Mesenchymal stem cell (in vitro differentiated cells and primary cell): ENCODE measurements around the gene HOXB3.

ENCODE experiments used
- DNase-seq: peaks from one replicate; pipeline ENCODE4 v3.0.0-alpha.2; 2013
- H2AFZ ChIP-seq: one replicate; pipeline ENCODE4 v1.6.1; 2013; ENCODE audit warnings: low read depth, mild to moderate bottlenecking, control low read depth, inconsistent platforms, low read length, moderate library complexity
- H2AK5ac ChIP-seq: 2 replicates; pipeline ENCODE4 v1.6.1; 2013; ENCODE audit warnings: low read length, moderate library complexity, mild to moderate bottlenecking, inconsistent platforms; ENCODE audit not compliant: severe bottlenecking
- H2BK120ac ChIP-seq: one replicate; pipeline ENCODE4 v1.6.1; 2013; ENCODE audit warnings: low read depth, mild to moderate bottlenecking, inconsistent platforms, low read length, moderate library complexity
- H2BK12ac ChIP-seq, 2 experiments: one replicate each; pipeline ENCODE4 v1.6.1; 2013; ENCODE audit warnings: inconsistent platforms in 2 of 2, low read length in 2 of 2, mild to moderate bottlenecking in 2 of 2, moderate library complexity in 2 of 2, control low read depth in 1 of 2
- H2BK15ac ChIP-seq: one replicate; pipeline ENCODE4 v1.6.1; 2013; ENCODE audit warnings: mild to moderate bottlenecking, low read depth, inconsistent platforms; ENCODE audit not compliant: poor library complexity, severe bottlenecking
- H2BK5ac ChIP-seq: 2 replicates; pipeline ENCODE4 v1.6.1; 2013; ENCODE audit warnings: low read depth, mild to moderate bottlenecking, low read length, control low read depth, inconsistent platforms; ENCODE audit not compliant: poor library complexity, severe bottlenecking
- H3K14ac ChIP-seq, 2 experiments: one replicate each; pipeline ENCODE4 v1.6.1; 2013; ENCODE audit warnings: inconsistent platforms in 2 of 2, low read length in 2 of 2, control low read depth in 1 of 2, mild to moderate bottlenecking in 1 of 2, moderate library complexity in 1 of 2
- H3K18ac ChIP-seq, 2 experiments: one replicate each; pipeline ENCODE4 v1.6.1; 2013; ENCODE audit warnings: inconsistent platforms in 2 of 2, low read length in 2 of 2, control low read depth in 1 of 2, low read depth in 1 of 2, mild to moderate bottlenecking in 1 of 2
- H3K23ac ChIP-seq, 2 experiments: one replicate each; pipeline ENCODE4 v1.6.1; 2013; ENCODE audit warnings: inconsistent platforms in 2 of 2, low read length in 2 of 2, mild to moderate bottlenecking in 2 of 2, moderate library complexity in 2 of 2, control low read depth in 1 of 2
- H3K27ac ChIP-seq: 2 replicates; pipeline ENCODE4 v1.5.1; 2013; ENCODE audit warnings: mild to moderate bottlenecking, moderate library complexity, low read length, control low read depth, inconsistent platforms; ENCODE audit not compliant: poor library complexity, severe bottlenecking
- H3K27me3 ChIP-seq, 2 experiments: 2 replicates each; pipeline versions ENCODE4 v1.6.1 to v1.7.0; 2013; ENCODE audit warnings: low read length in 2 of 2, mild to moderate bottlenecking in 2 of 2, moderate library complexity in 2 of 2, control low read depth in 1 of 2, inconsistent platforms in 1 of 2; ENCODE audit not compliant: control insufficient read depth in 1 of 2, insufficient read depth in 1 of 2
- H3K36me3 ChIP-seq, 2 experiments: 2 replicates each; pipeline versions ENCODE4 v1.6.1 to v1.7.0; 2013; ENCODE audit warnings: low read length in 2 of 2, control low read depth in 1 of 2, inconsistent platforms in 1 of 2, low read depth in 1 of 2, mild to moderate bottlenecking in 1 of 2; ENCODE audit not compliant: insufficient read depth in 2 of 2, control insufficient read depth in 1 of 2
- H3K4ac ChIP-seq, 2 experiments: one replicate each; pipeline ENCODE4 v1.6.1; 2013; ENCODE audit warnings: inconsistent platforms in 2 of 2, low read length in 2 of 2, mild to moderate bottlenecking in 2 of 2, moderate library complexity in 2 of 2, control low read depth in 1 of 2, low read depth in 1 of 2
- H3K4me1 ChIP-seq: 2 replicates; pipeline ENCODE4 v1.6.1; 2013; ENCODE audit warnings: low read depth, low read length, control low read depth; ENCODE audit not compliant: control insufficient read depth, insufficient read depth
- H3K4me2 ChIP-seq: 2 replicates; pipeline ENCODE4 v1.6.1; 2013; ENCODE audit warnings: low read length, mild to moderate bottlenecking, inconsistent platforms; ENCODE audit not compliant: poor library complexity, severe bottlenecking
- H3K4me3 ChIP-seq, 2 experiments: 2 replicates each; pipeline versions ENCODE4 v1.5.1 to v1.7.0; 2013; ENCODE audit warnings: low read length in 2 of 2, mild to moderate bottlenecking in 2 of 2, control low read depth in 1 of 2, low read depth in 1 of 2; ENCODE audit not compliant: insufficient read depth in 1 of 2
- H3K79me1 ChIP-seq: replicated peaks from 2 replicates; pipeline ENCODE4 v1.6.1; 2013; ENCODE audit warnings: mild to moderate bottlenecking, control low read depth, low read length, inconsistent platforms; ENCODE audit not compliant: poor library complexity, severe bottlenecking
- H3K9ac ChIP-seq: 2 replicates; pipeline ENCODE4 v1.7.0; 2013; ENCODE audit warnings: mild to moderate bottlenecking, low read length, moderate library complexity
- H3K9me3 ChIP-seq: 2 replicates; pipeline ENCODE4 v1.7.0; 2013; ENCODE audit warnings: mild to moderate bottlenecking, low read length; ENCODE audit not compliant: control insufficient read depth
- H4K8ac ChIP-seq: one replicate; pipeline ENCODE4 v1.6.1; 2013; ENCODE audit warnings: inconsistent platforms, mild to moderate bottlenecking, low read length, moderate library complexity
- H4K91ac ChIP-seq: one replicate; pipeline ENCODE4 v1.6.1; 2013; ENCODE audit warnings: mild to moderate bottlenecking, low read length, inconsistent platforms
- WGBS: methylation state at CpG from one replicate; pipeline ENCODE4 v1.1.7; 2013; ENCODE audit warnings: mixed read lengths; 5-methylcytosine and 5-hydroxymethylcytosine counted together

The HOXB3 gene

DNA sequence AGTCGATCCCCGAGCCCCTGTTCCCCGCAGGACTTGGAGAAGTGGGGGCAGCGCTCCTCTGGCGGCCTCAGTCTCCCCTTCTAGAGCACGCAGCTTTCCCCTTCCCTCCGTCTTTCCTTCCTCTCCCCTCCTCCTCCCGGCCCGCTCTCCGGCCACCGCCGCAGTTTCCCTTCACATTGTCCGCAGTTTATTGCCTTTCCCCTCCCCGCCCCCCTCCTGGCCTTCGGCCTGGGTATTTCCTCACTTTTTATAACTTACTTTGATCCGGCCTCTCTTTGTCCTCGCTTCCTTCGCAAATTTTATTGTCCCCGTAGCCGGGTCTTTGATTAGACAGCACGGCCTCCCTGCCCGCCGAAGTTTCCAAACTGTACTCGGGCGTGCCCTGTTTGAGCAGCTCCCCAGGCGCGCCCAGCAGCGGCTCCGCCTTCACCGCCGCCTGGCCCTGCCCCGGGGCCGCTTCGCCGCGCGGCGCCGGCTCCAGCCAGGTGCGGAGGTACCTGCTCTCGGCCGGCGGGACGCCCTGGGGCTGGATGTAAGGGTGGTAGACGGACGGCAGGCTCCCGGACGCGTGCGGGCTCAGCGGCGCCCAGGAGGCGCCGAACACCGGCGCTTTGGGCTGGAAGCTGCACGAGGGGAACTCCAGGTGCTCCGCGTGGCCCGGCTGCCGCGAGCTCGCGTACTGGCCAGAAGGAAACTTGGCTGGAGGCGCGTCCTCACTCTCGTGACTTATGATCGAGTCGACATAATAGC is 35.6 kb upstream of the HOXB3 start:
- no peak overlapping the region for H2AK5ac ChIP-seq
- peak overlapping the region; percentile 67 for H3K9ac ChIP-seq
- H3K23ac ChIP-seq: peak overlapping the region in 1 of 2 experiments; percentile 70
- peak overlapping the region; percentile 54 for H3K4me2 ChIP-seq
- H3K9me3 ChIP-seq: peaks cover 6% of the 10 kb centered on the region
- no peaks in the 10 kb centered on the region for H3K36me3 ChIP-seq
- peak overlapping the region; percentile 72 for H4K91ac ChIP-seq
- DNase-seq: peak; percentile 92
- H3K14ac ChIP-seq: peak overlapping the region; percentile 68 to 97
- WGBS: under 1% methylated on average over 68 of the region's 69 CpGs
- peak overlapping the region; percentile 60 for H2BK15ac ChIP-seq
- no peak overlapping the region for H3K27ac ChIP-seq
- peak overlapping the region; percentile 69 for H2BK120ac ChIP-seq
- H2AFZ ChIP-seq: no peak overlapping the region
- peak overlapping the region; percentile 34 to 78 for H3K4me3 ChIP-seq
- H2BK5ac ChIP-seq: no peak overlapping the region
- peaks cover 21% of the 10 kb centered on the region for H3K4me1 ChIP-seq
- peak overlapping the region; percentile 69 to 97 for H3K4ac ChIP-seq
- peak overlapping the region; percentile 73 for H4K8ac ChIP-seq
- H3K18ac ChIP-seq: peak overlapping the region; percentile 78 to 98
- H3K79me1 ChIP-seq: no peaks in the 10 kb centered on the region
- peaks cover 95 to 98% of the 10 kb centered on the region in 2 experiments for H3K27me3 ChIP-seq
- peak overlapping the region in 1 of 2 experiments; percentile 94 for H2BK12ac ChIP-seq

DNA sequence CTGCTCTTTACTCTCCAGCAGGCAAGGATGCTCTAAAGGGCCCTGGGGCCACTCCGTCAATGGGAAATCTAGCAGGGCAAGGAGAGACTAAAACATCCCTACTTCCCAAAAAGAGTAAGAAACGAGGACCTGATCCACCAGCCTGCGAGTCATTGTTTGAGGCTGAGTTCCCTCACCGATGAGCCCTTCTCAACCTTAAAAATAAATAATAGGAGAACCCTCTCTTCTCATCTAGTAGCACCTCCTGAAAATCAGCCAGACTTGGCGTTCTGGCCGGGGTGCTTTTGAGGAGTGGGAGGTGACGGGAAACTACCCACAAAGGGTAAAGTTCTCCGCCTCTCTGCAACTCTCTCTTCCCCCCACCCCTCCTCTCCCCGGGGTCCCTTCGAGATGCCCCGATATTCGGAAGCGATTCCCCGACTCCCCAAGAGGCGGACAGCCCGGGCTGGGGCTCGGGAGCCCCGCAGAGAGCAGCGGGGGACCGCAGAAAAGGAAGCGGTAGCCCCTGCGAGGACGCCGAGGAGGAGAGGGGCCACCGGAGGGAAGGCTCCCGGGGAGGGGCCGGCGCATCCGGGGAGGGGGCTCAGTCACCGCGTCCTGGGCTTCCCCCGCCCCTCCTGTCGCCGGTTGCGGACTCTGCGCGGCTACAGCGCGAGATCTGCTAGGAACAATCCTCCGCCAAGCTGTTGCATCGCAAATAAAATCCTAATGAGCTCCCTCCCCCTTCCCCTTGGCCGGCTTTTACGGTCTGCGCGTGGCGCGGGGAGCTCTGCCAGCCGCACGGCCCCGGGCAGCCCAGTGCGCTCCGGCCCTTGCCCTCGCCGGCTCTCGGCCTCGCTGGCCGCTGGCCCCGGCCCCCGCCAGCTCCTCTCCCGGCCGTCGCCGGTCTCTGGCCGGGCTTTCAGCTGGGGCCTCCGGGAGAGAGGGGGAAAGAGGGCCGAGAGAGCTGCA is 34.8 kb upstream of the HOXB3 start:
- WGBS: 1% methylated on average over 39 of the region's 66 CpGs
- H2AFZ ChIP-seq: no peak overlapping the region
- peak overlapping the region; percentile 46 for H4K91ac ChIP-seq

DNA sequence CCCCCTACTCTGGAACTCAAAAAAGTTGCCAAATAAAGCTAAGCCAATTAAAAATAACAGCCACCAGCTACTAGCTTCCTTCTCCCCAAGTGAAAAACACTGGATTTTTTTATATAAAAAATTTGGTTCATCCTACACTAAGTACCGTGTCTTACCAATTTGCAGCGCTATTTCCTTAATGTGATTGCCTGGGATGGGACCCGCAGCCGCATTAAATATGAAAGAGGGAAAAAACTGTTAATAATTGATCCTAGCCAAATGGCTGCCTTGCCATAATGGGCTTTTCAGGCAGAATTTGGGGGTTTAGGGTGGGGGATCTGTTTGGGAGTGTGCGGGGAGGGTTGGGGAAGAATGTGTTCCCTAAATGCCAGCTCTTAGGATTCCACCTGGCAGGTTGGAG is 34.1 kb upstream of the HOXB3 start:
- Histone ChIP-seq H2BK120ac (no peak overlapping the region), H3K4me2 (no peak overlapping the region), H3K79me1 (no peaks in the 10 kb centered on the region), H3K36me3 (no peaks in the 10 kb centered on the region), H2BK12ac (no peak overlapping the region), H2BK15ac (no peak overlapping the region), H3K9ac (no peak overlapping the region), H4K91ac (no peak overlapping the region), H3K4me3 (no peak overlapping the region), H4K8ac (no peak overlapping the region), H3K14ac (peak overlapping the region in 1 of 2 experiments; percentile 48), H3K4me1 (peaks cover 27% of the 10 kb centered on the region), H3K27me3 (peaks cover 95 to 98% of the 10 kb centered on the region in 2 experiments), H3K18ac (peak overlapping the region; percentile 0 to 52), H2AFZ (no peak overlapping the region), H2AK5ac (no peak overlapping the region), H3K4ac (peak overlapping the region; percentile 41 to 51), H2BK5ac (no peak overlapping the region), H3K9me3 (peaks cover 3% of the 10 kb centered on the region), H3K27ac (no peak overlapping the region), H3K23ac (peak overlapping the region in 1 of 2 experiments; percentile 63)
- 8% methylated on average over 5 of the region's 5 CpGs for WGBS
- DNase-seq: no peak

More for the DNA sequence above, 34.8 kb upstream of the HOXB3 start:
- Histone ChIP-seq H3K79me1 (no peaks in the 10 kb centered on the region), H3K9me3 (peaks cover 3% of the 10 kb centered on the region), H3K27me3 (peaks cover 95 to 98% of the 10 kb centered on the region in 2 experiments), H3K14ac (peak overlapping the region; percentile 68 to 78), H3K27ac (no peak overlapping the region), H3K36me3 (no peaks in the 10 kb centered on the region), H2BK12ac (peak overlapping the region in 1 of 2 experiments; percentile 88), H3K18ac (peak overlapping the region; percentile 78 to 98), H2AK5ac (no peak overlapping the region), H3K9ac (peak overlapping the region; percentile 67), H3K4me2 (peak overlapping the region; percentile 54), H2BK15ac (peak overlapping the region; percentile 50), H4K8ac (no peak overlapping the region), H3K23ac (peak overlapping the region in 1 of 2 experiments; percentile 95), H2BK5ac (no peak overlapping the region), H3K4me3 (peak overlapping the region; percentile 34 to 78), H3K4me1 (peaks cover 23% of the 10 kb centered on the region), H3K4ac (peak overlapping the region; percentile 61 to 97), H2BK120ac (peak overlapping the region; percentile 69)
- DNase-seq: peak; percentile 76
